ENCODE data around the gene CFAP221.

CFAP221 gene

GRCh38 chr2:119700866-119701265 lies 156.6 kb downstream of the CFAP221 start:
- no peak for DNase-seq (ENCODE audit: low spot score)

- DNase-seq (ENCODE audit: low spot score): no peak
Observed at GRCh38 chr2:119701352-119701751, 157.1 kb downstream of the CFAP221 start.

GRCh38 chr2:119702203-119702917 lies 158.1 kb downstream of the CFAP221 start:
- no peak for DNase-seq (ENCODE audit: low spot score)

- DNase-seq (ENCODE audit: low spot score): peak; percentile 81
Observed at GRCh38 chr2:119702918-119703401, 158.7 kb downstream of the CFAP221 start.

- DNase-seq (ENCODE audit: low spot score): no peak
Observed at GRCh38 chr2:119703526-119703925, 159.3 kb downstream of the CFAP221 start.

- DNase-seq (ENCODE audit: low spot score): no peak
Observed at GRCh38 chr2:119704670-119705120, 160.4 kb downstream of the CFAP221 start.

- no peak for DNase-seq (ENCODE audit: low spot score)
Observed at GRCh38 chr2:119706221-119706620, 162.0 kb downstream of the CFAP221 start.

Data from hepatic stellate cell (primary cell).